RWPE1 (cell line): ENCODE measurements around the gene ZNF512B.

ENCODE experiments used
- CTCF ChIA-PET: fragments of 350-600 bp; sonication (Branson Sonifier 250); formaldehyde crosslinking; extraction: SDS; loops from one replicate; lab custom pipeline; 2021; lab: Yijun Ruan, JAX
- POLR2A ChIA-PET: fragments of 400-600 bp; formaldehyde crosslinking; extraction: SDS; loops from one replicate; lab custom pipeline; 2020; ENCODE audit warnings: antibody characterized with exemption; ENCODE audit not compliant: low non-redundant PET; lab: Yijun Ruan, JAX
- DNase-seq: peaks from one replicate; pipeline ENCODE4 v3.0.0; 2012; ENCODE audit warnings: low spot score
- H3K27ac ChIP-seq: fragments of 450-650 bp; 2 replicates; pipeline ENCODE4 v1.5.1; 2017
- TF ChIP-seq, protein P1 (sequence below): fragments of 450-650 bp; conservative IDR thresholded peaks from 2 replicates; pipeline ENCODE4 v1.5.1; 2017; ENCODE audit warnings: low read depth, mild to moderate bottlenecking

The ZNF512B gene

GRCh38 chr20:63941282-63942081 is 28.2 kb downstream of the ZNF512B start:
- peak overlapping the region; percentile 91 for H3K27ac ChIP-seq
- TF ChIP-seq, protein P1, sequence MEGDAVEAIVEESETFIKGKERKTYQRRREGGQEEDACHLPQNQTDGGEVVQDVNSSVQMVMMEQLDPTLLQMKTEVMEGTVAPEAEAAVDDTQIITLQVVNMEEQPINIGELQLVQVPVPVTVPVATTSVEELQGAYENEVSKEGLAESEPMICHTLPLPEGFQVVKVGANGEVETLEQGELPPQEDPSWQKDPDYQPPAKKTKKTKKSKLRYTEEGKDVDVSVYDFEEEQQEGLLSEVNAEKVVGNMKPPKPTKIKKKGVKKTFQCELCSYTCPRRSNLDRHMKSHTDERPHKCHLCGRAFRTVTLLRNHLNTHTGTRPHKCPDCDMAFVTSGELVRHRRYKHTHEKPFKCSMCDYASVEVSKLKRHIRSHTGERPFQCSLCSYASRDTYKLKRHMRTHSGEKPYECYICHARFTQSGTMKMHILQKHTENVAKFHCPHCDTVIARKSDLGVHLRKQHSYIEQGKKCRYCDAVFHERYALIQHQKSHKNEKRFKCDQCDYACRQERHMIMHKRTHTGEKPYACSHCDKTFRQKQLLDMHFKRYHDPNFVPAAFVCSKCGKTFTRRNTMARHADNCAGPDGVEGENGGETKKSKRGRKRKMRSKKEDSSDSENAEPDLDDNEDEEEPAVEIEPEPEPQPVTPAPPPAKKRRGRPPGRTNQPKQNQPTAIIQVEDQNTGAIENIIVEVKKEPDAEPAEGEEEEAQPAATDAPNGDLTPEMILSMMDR = no peak
- POLR2A ChIA-PET = interaction anchor here (0.9 kb wide), 1 partner anchor 77 kb away, joined by 3 read pairs; the partner anchor contains the start of gene TPD52L2
- DNase-seq = peak; percentile 99
- CTCF ChIA-PET = interaction anchor here (0.6 to 1.3 kb wide), 4 partner anchors 24 to 398 kb away, joined by 3 to 5 read pairs (median 4); no protein-coding TSS in a partner anchor

- no peak for DNase-seq
- TF ChIP-seq, protein P1 = no peak
- POLR2A ChIA-PET = interaction anchor here (0.9 kb wide), 1 partner anchor 76 kb away, joined by 3 read pairs; the partner anchor contains the start of gene TPD52L2
- CTCF ChIA-PET = interaction anchor here (0.6 to 1.3 kb wide), 5 partner anchors 23 to 397 kb away, joined by 3 to 5 read pairs (median 4); no protein-coding TSS in a partner anchor
- peak overlapping the region; percentile 91 for H3K27ac ChIP-seq
Observed at GRCh38 chr20:63940472-63941266, 29.1 kb downstream of the ZNF512B start.

GRCh38 chr20:63940071-63940471 is 29.7 kb downstream of the ZNF512B start:
- DNase-seq = no peak
- CTCF ChIA-PET = interaction anchor here (0.6 to 1.0 kb wide), 2 partner anchors 33 to 43 kb away, joined by 4 read pairs; no protein-coding TSS in a partner anchor
- peak overlapping the region; percentile 91 for H3K27ac ChIP-seq
- POLR2A ChIA-PET = no interaction called here
- TF ChIP-seq, protein P1 = no peak

DNA sequence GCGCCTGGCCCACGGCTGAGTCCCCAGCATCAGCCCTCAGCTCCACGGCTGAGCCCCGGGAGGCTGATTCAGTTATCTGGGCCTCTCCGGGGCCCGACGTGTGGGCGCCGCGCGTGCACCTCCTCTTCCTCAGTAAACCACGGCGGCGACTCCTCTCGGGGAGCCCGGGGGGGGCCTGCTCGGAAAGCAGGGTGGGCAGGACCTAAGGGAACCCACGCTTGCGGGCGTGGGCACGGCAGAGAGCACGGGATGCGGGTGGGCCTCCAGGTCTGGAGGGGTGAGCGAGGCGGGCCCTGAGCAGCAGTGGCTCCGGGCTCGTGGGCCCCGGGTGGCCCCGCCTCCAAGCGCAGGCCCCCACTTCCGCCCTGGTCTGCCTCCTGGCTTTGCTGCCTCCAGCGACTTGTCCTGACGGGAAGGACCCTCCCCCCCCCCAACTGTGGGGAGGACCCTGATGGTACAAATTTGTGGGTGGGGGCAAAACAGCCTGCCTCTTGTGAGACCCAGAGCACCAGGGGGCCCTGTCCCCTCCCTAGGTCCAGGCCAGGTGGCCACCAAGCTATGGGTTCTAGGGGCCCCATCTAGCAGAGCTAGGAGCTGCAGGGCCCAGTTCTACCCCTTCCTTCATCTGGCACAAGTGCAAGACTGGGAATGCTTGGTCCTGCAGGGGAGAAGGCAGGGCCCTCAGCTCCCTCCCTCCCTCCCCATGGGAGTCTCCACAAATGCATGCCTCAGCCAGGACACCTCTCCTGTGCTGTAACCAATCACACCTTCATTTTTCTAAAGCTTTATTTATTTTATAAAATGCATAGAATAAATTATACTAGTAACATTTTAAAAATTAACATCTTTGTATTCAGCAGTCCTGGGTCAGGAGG is 30.4 kb downstream of the ZNF512B start:
- DNase-seq = no peak
- H3K27ac ChIP-seq = peak overlapping the region; percentile 91
- TF ChIP-seq, protein P1 = no peak
- ChIA-PET CTCF (interaction anchor here (0.7 kb wide), 1 partner anchor 27 kb away, joined by 3 read pairs; no protein-coding TSS in a partner anchor), POLR2A (no interaction called here)

DNA sequence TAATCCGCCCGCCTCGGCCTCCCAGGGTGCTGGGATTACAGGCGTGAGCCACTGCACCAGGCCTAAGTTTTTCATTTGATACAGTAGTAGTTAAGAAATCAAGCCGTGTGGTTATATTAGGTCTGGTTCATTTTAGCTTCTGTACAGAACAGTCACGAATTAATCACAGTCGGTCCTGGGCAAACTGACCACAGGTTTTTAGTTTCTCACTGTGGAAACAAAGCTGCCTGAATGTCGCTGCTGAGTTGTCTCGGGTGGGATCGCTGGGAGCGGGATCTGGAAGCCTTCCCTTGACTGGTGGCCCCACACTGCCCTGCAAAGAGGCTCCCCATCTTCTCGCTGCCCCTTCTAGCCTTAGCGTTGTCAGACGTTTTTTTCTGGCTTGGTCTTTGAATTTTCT is 32.1 kb downstream of the ZNF512B start:
- POLR2A ChIA-PET = interaction anchor here (1.0 kb wide), 1 partner anchor 9 kb away, joined by 5 read pairs; no protein-coding TSS in a partner anchor
- CTCF ChIA-PET = interaction anchor here (0.6 kb wide), 1 partner anchor 8 kb away, joined by 3 read pairs; no protein-coding TSS in a partner anchor
- no peak for DNase-seq

More for the DNA sequence above, 32.1 kb downstream of the ZNF512B start:
- peak overlapping the region; percentile 91 for H3K27ac ChIP-seq
- TF ChIP-seq, protein P1 = no peak
